ENCODE results near the gene PLXNA1. TPM values are rescaled to one million over a fixed set of nuclear protein-coding genes. Genes with fewer than 3 reads are reported as not detected.

PLXNA1 gene
- total RNA-seq, 3 donors from 2014 or later, result 11.8 to 19.3 (median 12.7) TPM

DNA sequence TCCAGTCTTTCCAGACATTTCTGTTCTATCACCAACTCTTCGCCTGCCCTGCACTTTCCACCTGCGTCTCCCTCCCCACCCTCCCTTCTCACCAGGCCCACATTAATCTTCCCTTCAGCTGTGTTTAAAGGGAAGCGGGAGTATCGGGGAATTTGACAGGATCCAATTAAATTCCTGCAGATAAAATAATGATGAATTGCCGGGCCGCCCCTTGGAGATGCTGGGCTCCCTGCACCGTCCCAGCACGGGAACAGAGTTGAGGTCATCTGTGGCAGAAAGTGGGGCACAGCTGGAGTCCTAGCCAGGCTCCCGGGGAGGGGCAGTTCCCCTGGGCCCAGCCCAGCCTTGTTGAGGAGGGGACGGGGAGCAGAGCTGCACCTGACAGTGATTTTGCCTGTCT is 30.3 kb downstream of the PLXNA1 start:
- Histone ChIP-seq H3K36me3 (ENCODE audit: low read depth) (no peaks in the 10 kb centered on the region), H3K9me3 (no peaks in the 10 kb centered on the region), H3K4me1 (ENCODE audit: low read depth) (no peaks in the 10 kb centered on the region), H3K4me3 (no peak overlapping the region)
- intact Hi-C loops (cut with DNase I, micrococcal nuclease), result no loop called here
- TF ChIP-seq, protein P1, sequence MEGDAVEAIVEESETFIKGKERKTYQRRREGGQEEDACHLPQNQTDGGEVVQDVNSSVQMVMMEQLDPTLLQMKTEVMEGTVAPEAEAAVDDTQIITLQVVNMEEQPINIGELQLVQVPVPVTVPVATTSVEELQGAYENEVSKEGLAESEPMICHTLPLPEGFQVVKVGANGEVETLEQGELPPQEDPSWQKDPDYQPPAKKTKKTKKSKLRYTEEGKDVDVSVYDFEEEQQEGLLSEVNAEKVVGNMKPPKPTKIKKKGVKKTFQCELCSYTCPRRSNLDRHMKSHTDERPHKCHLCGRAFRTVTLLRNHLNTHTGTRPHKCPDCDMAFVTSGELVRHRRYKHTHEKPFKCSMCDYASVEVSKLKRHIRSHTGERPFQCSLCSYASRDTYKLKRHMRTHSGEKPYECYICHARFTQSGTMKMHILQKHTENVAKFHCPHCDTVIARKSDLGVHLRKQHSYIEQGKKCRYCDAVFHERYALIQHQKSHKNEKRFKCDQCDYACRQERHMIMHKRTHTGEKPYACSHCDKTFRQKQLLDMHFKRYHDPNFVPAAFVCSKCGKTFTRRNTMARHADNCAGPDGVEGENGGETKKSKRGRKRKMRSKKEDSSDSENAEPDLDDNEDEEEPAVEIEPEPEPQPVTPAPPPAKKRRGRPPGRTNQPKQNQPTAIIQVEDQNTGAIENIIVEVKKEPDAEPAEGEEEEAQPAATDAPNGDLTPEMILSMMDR (IDR thresholded peaks at IDR 0.05), result no peak
- DNase-seq (no peak), ATAC-seq (no peak)

DNA sequence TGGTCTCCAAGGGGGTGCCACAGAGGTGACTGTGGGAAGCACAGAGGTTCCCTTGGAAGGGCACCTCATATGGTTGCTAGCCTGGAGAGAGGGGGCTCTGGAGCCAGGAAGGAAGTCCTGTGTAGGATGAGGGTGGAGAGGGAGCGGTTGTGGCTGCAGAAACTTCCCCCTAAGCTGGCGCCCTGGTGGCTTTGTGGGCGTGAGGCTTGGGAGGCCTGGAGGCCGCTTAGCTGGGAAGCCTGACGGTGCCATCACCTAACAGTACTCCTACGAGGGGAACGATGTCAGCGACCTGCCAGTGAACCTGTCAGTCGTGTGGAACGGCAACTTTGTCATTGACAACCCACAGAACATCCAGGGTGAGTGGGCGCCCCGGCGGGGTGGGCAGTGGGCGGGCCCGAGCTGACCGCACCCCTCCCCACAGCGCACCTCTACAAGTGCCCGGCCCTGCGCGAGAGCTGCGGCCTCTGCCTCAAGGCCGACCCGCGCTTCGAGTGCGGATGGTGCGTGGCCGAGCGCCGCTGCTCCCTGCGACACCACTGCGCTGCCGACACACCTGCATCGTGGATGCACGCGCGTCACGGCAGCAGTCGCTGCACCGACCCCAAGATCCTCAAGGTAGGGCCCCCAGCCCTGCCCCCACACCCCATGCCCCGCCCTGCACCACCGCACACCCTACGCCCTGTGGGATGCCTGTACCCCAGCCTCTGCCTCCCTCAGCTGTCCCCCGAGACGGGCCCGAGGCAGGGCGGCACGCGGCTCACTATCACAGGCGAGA is 31.0 kb downstream of the PLXNA1 start:
- H3K36me3 ChIP-seq (ENCODE audit: low read depth), result no peaks in the 10 kb centered on the region
- TF ChIP-seq, protein P1 (IDR thresholded peaks at IDR 0.05), result no peak
- no peak for ATAC-seq

DNA sequence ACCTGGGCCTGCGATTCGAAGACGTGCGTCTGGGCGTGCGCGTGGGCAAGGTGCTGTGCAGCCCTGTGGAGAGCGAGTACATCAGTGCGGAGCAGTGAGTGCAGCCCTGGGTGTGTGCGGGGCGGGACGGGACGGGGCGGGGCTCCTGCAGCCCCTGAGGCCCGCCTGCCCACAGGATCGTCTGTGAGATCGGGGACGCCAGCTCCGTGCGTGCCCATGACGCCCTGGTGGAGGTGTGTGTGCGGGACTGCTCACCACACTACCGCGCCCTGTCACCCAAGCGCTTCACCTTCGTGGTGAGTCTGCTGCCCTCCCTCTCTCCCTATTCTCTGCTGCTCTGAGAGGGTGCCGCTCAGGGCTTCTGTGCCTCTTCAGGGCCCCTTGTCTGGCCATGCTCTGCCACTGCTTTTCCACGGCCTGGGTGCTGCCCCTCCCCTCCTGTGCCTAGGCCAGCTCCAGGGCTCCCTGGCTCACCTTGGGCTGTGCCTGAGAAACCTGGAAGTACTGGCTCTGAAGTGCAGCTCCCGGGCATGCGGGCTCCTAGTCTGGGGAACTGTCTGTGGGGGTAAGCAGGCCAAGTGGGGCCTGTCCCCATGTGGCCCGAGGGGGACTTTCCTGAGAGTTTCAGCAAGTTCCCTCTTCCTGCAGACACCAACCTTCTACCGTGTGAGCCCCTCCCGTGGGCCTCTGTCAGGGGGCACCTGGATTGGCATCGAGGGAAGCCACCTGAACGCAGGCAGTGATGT is 31.8 kb downstream of the PLXNA1 start:
- no peak for DNase-seq
- no peaks in the 10 kb centered on the region for H3K4me1 ChIP-seq (ENCODE audit: low read depth)
- no peak for ATAC-seq
- intact Hi-C loops (cut with DNase I, micrococcal nuclease), result no loop called here
- no peak overlapping the region for H3K4me3 ChIP-seq
- TF ChIP-seq, protein P1 (IDR thresholded peaks at IDR 0.05), result no peak
- no peaks in the 10 kb centered on the region for H3K9me3 ChIP-seq
- H3K36me3 ChIP-seq (ENCODE audit: low read depth), result no peaks in the 10 kb centered on the region

More for the DNA sequence above, 31.0 kb downstream of the PLXNA1 start:
- DNase-seq, result no peak
- intact Hi-C loops (cut with DNase I, micrococcal nuclease), result no loop called here
- Histone ChIP-seq H3K9me3 (no peaks in the 10 kb centered on the region), H3K4me1 (ENCODE audit: low read depth) (no peaks in the 10 kb centered on the region), H3K4me3 (no peak overlapping the region)

DNA sequence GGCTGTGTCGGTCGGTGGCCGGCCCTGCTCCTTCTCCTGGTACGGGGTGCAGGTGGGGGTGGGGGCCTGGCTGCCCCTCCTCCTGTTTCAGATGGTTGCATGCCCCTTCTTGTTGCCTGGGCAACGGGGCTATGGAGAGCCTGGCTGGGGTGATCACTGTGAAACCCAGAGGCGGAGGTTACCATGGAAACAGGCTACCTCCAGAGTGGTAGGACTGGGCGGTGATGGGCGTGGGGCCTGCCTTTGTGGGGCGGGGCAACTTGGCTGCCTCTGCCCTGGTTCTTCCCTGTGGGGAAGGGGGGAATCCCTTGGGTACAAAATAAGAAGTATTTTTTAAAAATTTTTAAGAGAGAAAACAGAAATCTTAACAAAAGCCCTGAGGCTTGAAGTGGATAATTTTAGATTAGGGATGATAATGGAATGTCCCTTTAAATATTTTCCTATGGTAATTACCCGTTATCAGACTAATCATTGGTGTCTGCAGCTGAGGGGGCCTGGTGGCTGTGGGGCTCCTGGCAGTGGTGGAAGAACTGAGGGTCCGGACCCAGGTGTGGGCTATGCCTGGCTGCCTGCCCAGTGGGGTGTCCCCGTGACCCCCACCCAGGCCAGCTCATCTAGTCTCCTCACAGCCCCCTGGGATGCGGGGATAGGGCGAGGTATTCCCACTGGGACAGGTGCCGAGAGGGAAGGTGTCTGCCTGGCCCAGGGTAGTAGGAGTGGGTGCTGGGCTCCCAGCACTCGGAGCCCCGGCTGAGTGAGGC is 32.5 kb downstream of the PLXNA1 start:
- TF ChIP-seq, protein P1 (IDR thresholded peaks at IDR 0.05), result no peak
- H3K36me3 ChIP-seq (ENCODE audit: low read depth), result no peaks in the 10 kb centered on the region
- H3K4me1 ChIP-seq (ENCODE audit: low read depth), result no peaks in the 10 kb centered on the region
- intact Hi-C loops (cut with DNase I, micrococcal nuclease), result no loop called here
- DNase-seq (no peak), ATAC-seq (no peak)
- H3K4me3 ChIP-seq, result no peak overlapping the region
- no peaks in the 10 kb centered on the region for H3K9me3 ChIP-seq

DNA sequence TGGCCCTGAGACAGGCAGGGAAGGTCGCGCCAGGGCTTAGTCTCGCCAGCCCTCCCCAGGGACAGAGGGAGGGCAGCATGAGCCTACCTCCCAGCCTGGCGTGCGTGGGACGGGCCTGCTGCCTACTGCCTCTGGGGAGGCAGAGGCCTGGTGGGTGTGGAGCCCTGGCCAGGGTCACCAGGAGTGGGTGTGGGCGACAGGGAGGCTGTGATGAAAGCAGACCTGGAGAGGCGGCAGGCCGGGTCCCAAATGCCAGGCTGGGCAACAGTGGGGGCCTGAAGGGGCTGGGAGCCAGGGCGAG is 33.1 kb downstream of the PLXNA1 start:
- TF ChIP-seq, protein P1 (IDR thresholded peaks at IDR 0.05), result no peak
- no peak for ATAC-seq
- intact Hi-C loops (cut with DNase I, micrococcal nuclease), result no loop called here

More for the DNA sequence above, 33.1 kb downstream of the PLXNA1 start:
- Histone ChIP-seq H3K4me3 (no peak overlapping the region), H3K36me3 (ENCODE audit: low read depth) (no peaks in the 10 kb centered on the region), H3K4me1 (ENCODE audit: low read depth) (no peaks in the 10 kb centered on the region), H3K9me3 (no peaks in the 10 kb centered on the region)
- no peak for DNase-seq
